AG09319 (cell line): ENCODE measurements around the gene NLRP5.

Source experiments
- DNase-seq: peaks from one replicate; pipeline ENCODE4 v3.0.0-alpha.2; 2010; ENCODE audit warnings: low read depth; ENCODE audit errors: extremely low read depth
- TF ChIP-seq, protein P1 (sequence below): IDR thresholded peaks from 2 replicates; pipeline ENCODE4 v1.5.1; 2011; ENCODE audit warnings: low read depth, mild to moderate bottlenecking, inconsistent platforms, low read length, moderate library complexity

Gene NLRP5

DNA sequence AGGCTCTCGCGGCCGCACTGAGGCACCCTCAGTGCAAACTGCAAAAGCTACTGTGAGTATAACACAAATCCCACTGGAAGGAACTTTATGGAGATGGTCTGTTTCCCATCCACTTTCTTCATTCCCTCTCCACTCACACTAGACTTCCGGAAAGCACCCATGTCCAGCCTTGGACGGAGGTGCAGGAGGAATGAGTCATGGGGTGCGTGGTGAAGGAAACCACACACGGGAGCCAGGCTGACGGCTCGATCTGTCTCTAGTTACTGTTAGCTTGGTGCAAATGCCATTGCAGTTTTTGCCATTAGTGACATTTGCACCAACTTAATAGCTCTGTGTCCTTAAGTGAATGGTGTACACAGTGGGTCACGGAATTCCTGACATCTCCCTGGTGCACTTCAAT is 24.4 kb upstream of the NLRP5 start:
- TF ChIP-seq, protein P1, sequence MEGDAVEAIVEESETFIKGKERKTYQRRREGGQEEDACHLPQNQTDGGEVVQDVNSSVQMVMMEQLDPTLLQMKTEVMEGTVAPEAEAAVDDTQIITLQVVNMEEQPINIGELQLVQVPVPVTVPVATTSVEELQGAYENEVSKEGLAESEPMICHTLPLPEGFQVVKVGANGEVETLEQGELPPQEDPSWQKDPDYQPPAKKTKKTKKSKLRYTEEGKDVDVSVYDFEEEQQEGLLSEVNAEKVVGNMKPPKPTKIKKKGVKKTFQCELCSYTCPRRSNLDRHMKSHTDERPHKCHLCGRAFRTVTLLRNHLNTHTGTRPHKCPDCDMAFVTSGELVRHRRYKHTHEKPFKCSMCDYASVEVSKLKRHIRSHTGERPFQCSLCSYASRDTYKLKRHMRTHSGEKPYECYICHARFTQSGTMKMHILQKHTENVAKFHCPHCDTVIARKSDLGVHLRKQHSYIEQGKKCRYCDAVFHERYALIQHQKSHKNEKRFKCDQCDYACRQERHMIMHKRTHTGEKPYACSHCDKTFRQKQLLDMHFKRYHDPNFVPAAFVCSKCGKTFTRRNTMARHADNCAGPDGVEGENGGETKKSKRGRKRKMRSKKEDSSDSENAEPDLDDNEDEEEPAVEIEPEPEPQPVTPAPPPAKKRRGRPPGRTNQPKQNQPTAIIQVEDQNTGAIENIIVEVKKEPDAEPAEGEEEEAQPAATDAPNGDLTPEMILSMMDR: no peak
- DNase-seq: no peak

DNA sequence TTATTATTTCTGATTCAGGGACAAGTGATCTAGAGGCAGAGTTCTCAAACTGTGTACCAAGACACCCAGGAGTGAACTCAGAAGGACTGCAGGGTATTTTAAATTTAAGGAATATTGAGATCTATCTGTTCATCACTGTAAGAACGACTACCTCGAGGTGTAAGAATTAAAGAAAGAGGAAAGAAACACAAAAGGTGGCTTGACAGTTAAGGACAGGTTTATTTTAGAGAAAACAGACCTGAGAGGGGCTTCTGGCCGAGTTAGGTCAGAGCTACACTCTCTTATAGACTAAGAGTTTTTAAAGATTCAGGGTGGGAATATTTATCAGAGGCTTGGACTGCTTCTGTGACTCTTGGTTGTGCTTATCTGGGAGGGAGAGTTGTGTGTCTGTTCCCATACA is 12.6 kb upstream of the NLRP5 start:
- TF ChIP-seq, protein P1: no peak
- DNase-seq: no peak

DNA sequence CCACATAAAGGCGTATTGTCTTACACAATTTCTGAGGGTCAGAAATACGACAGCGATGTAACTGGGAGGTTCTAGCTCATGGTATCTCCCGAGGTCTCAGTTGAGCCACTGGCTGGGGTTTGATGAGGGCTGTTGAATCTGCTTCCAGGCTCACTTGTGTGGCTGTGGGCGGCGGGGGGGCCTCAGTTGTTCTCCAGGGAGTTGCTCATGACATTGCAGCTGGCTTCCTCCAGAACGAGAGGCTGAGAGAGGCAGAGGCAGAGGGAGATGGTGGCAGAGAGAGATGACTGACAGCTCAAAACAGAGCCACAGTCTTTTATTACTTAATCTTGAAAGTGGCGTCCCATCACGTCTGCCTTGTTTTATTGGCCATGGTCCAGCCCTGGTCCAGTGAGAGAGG is 6.2 kb upstream of the NLRP5 start:
- no peak for DNase-seq
- TF ChIP-seq, protein P1: no peak

DNA sequence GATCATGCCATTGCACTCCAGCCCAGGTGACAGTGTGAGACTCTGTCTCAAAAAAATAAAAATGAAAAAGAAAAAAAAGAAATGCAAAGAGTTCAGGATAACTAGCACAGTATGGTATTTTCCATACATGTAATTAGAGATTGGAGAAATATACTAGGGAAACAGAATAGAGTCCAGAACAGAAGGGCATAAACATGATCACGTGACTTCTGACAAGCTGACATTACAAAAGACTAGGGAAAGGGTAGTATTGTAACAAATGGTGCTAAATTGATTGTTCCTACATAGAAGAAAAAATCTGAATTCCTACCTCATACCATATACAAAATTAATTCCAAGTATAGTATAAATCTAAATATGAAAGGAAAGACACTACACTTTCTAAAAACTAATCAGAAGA is 1.3 kb upstream of the NLRP5 start:
- TF ChIP-seq, protein P1: no peak
- no peak for DNase-seq

DNA sequence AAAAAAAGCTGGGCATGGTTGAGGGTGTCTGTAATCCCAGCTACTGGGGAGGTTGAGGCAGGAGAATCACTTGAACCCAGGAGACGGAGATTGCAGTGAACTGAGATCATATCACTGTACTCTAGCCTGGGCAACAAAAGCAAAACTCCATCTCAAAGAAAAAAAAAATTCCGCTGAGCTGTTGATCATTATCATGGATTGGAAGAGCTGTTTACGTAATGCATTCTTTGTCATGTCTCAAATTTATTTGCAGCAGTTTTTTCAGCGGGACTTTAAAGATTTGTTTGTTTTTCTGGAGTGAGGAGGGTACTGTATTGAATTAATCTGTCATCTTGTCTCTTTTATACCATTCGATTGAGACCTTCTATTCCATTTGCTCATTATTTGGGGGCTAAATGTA is 4.3 kb downstream of the NLRP5 start:
- DNase-seq: no peak
- TF ChIP-seq, protein P1: no peak

DNA sequence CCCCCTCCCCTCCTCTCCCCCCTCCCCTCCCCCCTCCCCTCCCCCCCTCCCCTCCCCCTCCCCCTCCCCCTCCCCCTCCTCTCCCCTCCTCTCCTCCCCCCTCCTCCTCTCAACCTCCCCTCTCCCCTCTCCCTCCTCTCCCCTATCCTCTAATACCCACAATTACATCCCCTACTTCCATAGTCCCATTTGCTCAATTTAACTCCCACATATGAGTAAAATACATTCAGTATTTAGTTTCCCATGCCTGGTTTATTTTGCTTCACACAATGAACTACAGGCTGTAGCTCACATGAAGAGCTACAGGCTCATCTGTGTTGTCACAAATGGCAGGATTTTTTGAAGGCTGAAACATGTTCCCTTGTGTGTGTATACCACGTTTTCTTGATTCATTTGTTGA is 6.9 kb downstream of the NLRP5 start:
- DNase-seq: no peak
- TF ChIP-seq, protein P1: no peak

DNA sequence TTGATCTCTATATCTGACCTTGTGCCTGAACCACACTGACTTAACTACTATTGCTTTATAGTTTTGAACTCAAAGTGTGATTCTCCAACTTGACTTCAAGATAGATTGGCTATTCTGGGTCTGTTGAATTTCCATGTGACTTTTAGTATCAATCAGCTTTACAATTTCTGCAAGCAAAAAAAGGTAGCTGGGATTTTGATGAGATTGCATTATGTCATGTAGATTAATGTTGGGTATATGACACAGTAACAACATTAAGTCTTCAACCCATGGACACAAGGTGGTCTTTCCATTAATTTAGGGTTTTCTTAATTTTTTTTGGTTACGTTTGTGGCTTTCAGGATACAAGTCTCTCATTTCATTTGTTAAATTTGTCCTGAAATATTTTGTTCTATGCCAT is 28.2 kb downstream of the NLRP5 start:
- DNase-seq: no peak
- TF ChIP-seq, protein P1: no peak
